H1 (cell line): ENCODE measurements around the gene PNCK. TPM values are rescaled to one million over a fixed set of nuclear protein-coding genes. Genes with fewer than 3 reads are reported as not detected.

Experiments
- CTCF ChIA-PET: fragments of 300-600 bp; sonication (Branson Sonifier 250); formaldehyde crosslinking; loops from one replicate; lab custom pipeline; 2021; ENCODE audit not compliant: partially characterized antibody; lab: Charles Lee
- POLR2A ChIA-PET: fragments of 300-600 bp; sonication (Branson Sonifier 250); formaldehyde crosslinking; loops from one replicate; lab custom pipeline; 2021; ENCODE audit warnings: inconsistent platforms; ENCODE audit not compliant: partially characterized antibody; lab: Charles Lee
- DNase-seq, 2 experiments: peaks; one replicate each; pipeline versions ENCODE4 v3.0.0 to v3.0.0-alpha.2; 2010 to 2022; ENCODE audit warnings: low spot score in 2 of 2, low read depth in 1 of 2, mixed read lengths in 1 of 2
- FAIRE-seq: peaks from 2 replicates; lab custom pipeline; 2011; peaks lifted over from hg19 to GRCh38; lab: Jason Lieb, UNC
- H2AFZ ChIP-seq: 2 replicates; pipeline ENCODE4 v1.8.1; 2012; ENCODE audit warnings: low read length, inconsistent platforms
- H2AK5ac ChIP-seq: 2 replicates; pipeline ENCODE4 v1.6.1; 2013; ENCODE audit warnings: low read depth, low read length
- H2BK120ac ChIP-seq: replicated peaks from 2 replicates; pipeline ENCODE3; 2013; ENCODE audit warnings: low read depth, low read length, inconsistent platforms
- H2BK12ac ChIP-seq: 2 replicates; pipeline ENCODE4 v1.6.1; 2013; ENCODE audit warnings: low read depth, low read length
- H2BK15ac ChIP-seq: 2 replicates; pipeline ENCODE4 v1.6.1; 2013; ENCODE audit warnings: low read length
- H2BK20ac ChIP-seq: 2 replicates; pipeline ENCODE4 v1.6.1; 2013; ENCODE audit warnings: low read length
- H2BK5ac ChIP-seq: 2 replicates; pipeline ENCODE4 v1.6.1; 2013; ENCODE audit warnings: low read depth, low read length
- H3K14ac ChIP-seq: 2 replicates; pipeline ENCODE4 v1.6.1; 2013; ENCODE audit warnings: inconsistent platforms; ENCODE audit not compliant: insufficient read length
- H3K18ac ChIP-seq: 2 replicates; pipeline ENCODE4 v1.6.1; 2013; ENCODE audit warnings: low read length; ENCODE audit errors: extremely low read depth
- H3K23ac ChIP-seq: 2 replicates; pipeline ENCODE4 v1.6.1; 2013; ENCODE audit warnings: inconsistent platforms; ENCODE audit not compliant: insufficient read length
- H3K23me2 ChIP-seq: 2 replicates; pipeline ENCODE4 v1.6.1; 2013; ENCODE audit warnings: low read depth, low read length
- H3K27ac ChIP-seq: 2 replicates; pipeline ENCODE4 v1.6.1; 2011; ENCODE audit warnings: low read depth, low read length, inconsistent platforms
- H3K27me3 ChIP-seq, 4 experiments: replicated peaks in 1 of 4; 1 replicate in 1 of 4; 2 replicates in 3 of 4; pipeline versions ENCODE4 v1.6.1 to v1.8.1; 2011 to 2013; ENCODE audit warnings: low read length in 3 of 4, mild to moderate bottlenecking in 3 of 4, inconsistent platforms in 2 of 4, mixed read lengths in 2 of 4, moderate library complexity in 1 of 4; ENCODE audit not compliant: control insufficient read depth in 3 of 4, insufficient read depth in 3 of 4; ENCODE audit errors: extremely low read depth in 1 of 4
- H3K36me3 ChIP-seq, 4 experiments: 2 replicates each; pipeline versions ENCODE4 v1.6.1 to v1.8.1; 2011 to 2013; ENCODE audit warnings: mild to moderate bottlenecking in 4 of 4, low read length in 3 of 4, moderate library complexity in 2 of 4, control low read depth in 1 of 4, inconsistent platforms in 1 of 4; ENCODE audit not compliant: insufficient read depth in 4 of 4, control insufficient read depth in 2 of 4
- H3K4ac ChIP-seq: replicated peaks from 2 replicates; pipeline ENCODE3; 2013; ENCODE audit warnings: low read length, low read depth, mixed read lengths, inconsistent platforms; ENCODE audit not compliant: insufficient read length
- H3K4me1 ChIP-seq, 4 experiments: replicated peaks in 1 of 4; 1 replicate in 1 of 4; 2 replicates in 3 of 4; pipeline versions ENCODE4 v1.6.1 to v1.8.1; 2011 to 2013; ENCODE audit warnings: low read length in 3 of 4, inconsistent platforms in 2 of 4, mixed read lengths in 1 of 4; ENCODE audit not compliant: insufficient read depth in 4 of 4, control insufficient read depth in 3 of 4
- H3K4me2 ChIP-seq, 2 experiments: 2 replicates each; pipeline versions ENCODE4 v1.6.1 to v1.8.1; 2011 to 2013; ENCODE audit warnings: low read depth in 2 of 2, low read length in 2 of 2, control low read depth in 1 of 2, inconsistent platforms in 1 of 2, mild to moderate bottlenecking in 1 of 2; ENCODE audit not compliant: insufficient read depth in 1 of 2
- H3K4me3 ChIP-seq, 4 experiments: fragments of 200-600, 300-600 bp in 1 of 4; sonication (generic), shearing (Covaris generic), sonication (Bioruptor Twin) in 1 of 4; 2 replicates each; pipeline versions ENCODE4 v1.5.1 to v1.8.1; 2011 to 2016; ENCODE audit warnings: low read length in 4 of 4, low read depth in 3 of 4, control low read depth in 2 of 4, inconsistent platforms in 2 of 4, mild to moderate bottlenecking in 2 of 4, mixed read lengths in 1 of 4, moderate library complexity in 1 of 4; ENCODE audit not compliant: insufficient read depth in 2 of 4; ENCODE audit errors: extremely low read depth in 1 of 4
- H3K56ac ChIP-seq: replicated peaks from 2 replicates; pipeline ENCODE3; 2013; ENCODE audit warnings: low read depth, mild to moderate bottlenecking, mixed read lengths, low read length, inconsistent platforms; ENCODE audit not compliant: insufficient read length
- H3K79me1 ChIP-seq: 2 replicates; pipeline ENCODE4 v1.6.1; 2013; ENCODE audit warnings: low read depth, low read length, control low read depth
- H3K79me2 ChIP-seq, 2 experiments: 2 replicates each; pipeline versions ENCODE4 v1.6.1 to v1.8.1; 2012 to 2013; ENCODE audit warnings: low read length in 2 of 2, mild to moderate bottlenecking in 2 of 2, inconsistent platforms in 1 of 2; ENCODE audit not compliant: insufficient read depth in 2 of 2, control insufficient read depth in 1 of 2
- H3K9ac ChIP-seq, 4 experiments: replicated peaks in 1 of 4; 1 replicate in 1 of 4; 2 replicates in 3 of 4; pipeline versions ENCODE4 v1.6.1 to v1.8.1; 2011 to 2013; ENCODE audit warnings: low read depth in 3 of 4, low read length in 3 of 4, control low read depth in 2 of 4, mild to moderate bottlenecking in 2 of 4, moderate library complexity in 2 of 4, inconsistent platforms in 1 of 4; ENCODE audit errors: extremely low read depth in 1 of 4
- H3K9me3 ChIP-seq, 2 experiments: 2 replicates each; pipeline versions ENCODE4 v1.6.1 to v1.8.1; 2012 to 2013; ENCODE audit warnings: mild to moderate bottlenecking in 2 of 2, moderate library complexity in 2 of 2, control low read depth in 1 of 2, inconsistent platforms in 1 of 2, low read depth in 1 of 2, low read length in 1 of 2, mixed read lengths in 1 of 2; ENCODE audit not compliant: insufficient read depth in 2 of 2
- H4K20me1 ChIP-seq, 2 experiments: replicated peaks in 1 of 2; 2 replicates each; pipeline versions ENCODE3 to v1.8.1; 2011 to 2013; ENCODE audit warnings: inconsistent platforms in 2 of 2, low read length in 2 of 2, mild to moderate bottlenecking in 1 of 2; ENCODE audit not compliant: insufficient read depth in 2 of 2, control insufficient read depth in 1 of 2
- H4K5ac ChIP-seq: 2 replicates; pipeline ENCODE4 v1.6.1; 2013; ENCODE audit warnings: low read length, low read depth, mixed read lengths, inconsistent platforms; ENCODE audit not compliant: insufficient read length
- H4K8ac ChIP-seq: 2 replicates; pipeline ENCODE4 v1.8.0; 2013; ENCODE audit warnings: mild to moderate bottlenecking, moderate library complexity, low read length, inconsistent platforms; ENCODE audit not compliant: insufficient read depth; ENCODE audit errors: extremely low read depth
- H4K91ac ChIP-seq: replicated peaks from 2 replicates; pipeline ENCODE3; 2013; ENCODE audit warnings: low read length, mixed read lengths, inconsistent platforms; ENCODE audit not compliant: insufficient read length
- ASH2L ChIP-seq: fragments of 200-600, 300-600 bp; sonication (generic); IDR thresholded peaks from one replicate; pipeline ENCODE4 v1.7.1; 2017; ENCODE audit warnings: low read length
- BCL11A ChIP-seq, 2 experiments: IDR thresholded peaks; one replicate each; pipeline ENCODE4 v1.6.1; 2011; ENCODE audit warnings: low read depth in 2 of 2, low read length in 2 of 2, mild to moderate bottlenecking in 2 of 2
- EGR1 ChIP-seq: IDR thresholded peaks from 2 replicates; pipeline ENCODE4 v1.6.1; 2011; ENCODE audit warnings: low read depth, low read length, borderline replicate concordance
- EP300 ChIP-seq, 2 experiments: IDR thresholded peaks; 1 replicate in 1 of 2; 2 replicates in 1 of 2; pipeline ENCODE4 v1.6.1; 2011 to 2012; ENCODE audit warnings: low read depth in 2 of 2, low read length in 2 of 2, mild to moderate bottlenecking in 2 of 2, borderline replicate concordance in 1 of 2, inconsistent platforms in 1 of 2, moderate library complexity in 1 of 2
- JUN ChIP-seq: IDR thresholded peaks from 2 replicates; pipeline ENCODE4 v1.6.1; 2011; ENCODE audit warnings: low read depth, mild to moderate bottlenecking, improper control_type of control experiment, low read length
- KDM4A ChIP-seq: IDR thresholded peaks from one replicate; pipeline ENCODE4 v1.7.1; 2012; ENCODE audit warnings: low read depth, mild to moderate bottlenecking, moderate library complexity, low read length, inconsistent platforms; ENCODE audit not compliant: severe bottlenecking
- RFX5 ChIP-seq: IDR thresholded peaks from 2 replicates; pipeline ENCODE4 v1.6.1; 2011; ENCODE audit warnings: low read depth, low read length, improper control_type of control experiment, borderline replicate concordance
- RXRA ChIP-seq: IDR thresholded peaks from 2 replicates; pipeline ENCODE4 v1.6.1; 2011; ENCODE audit warnings: low read depth, mild to moderate bottlenecking, low read length, moderate library complexity; ENCODE audit not compliant: insufficient read depth
- TAF1 ChIP-seq: IDR thresholded peaks from 2 replicates; pipeline ENCODE4 v1.6.1; 2011; ENCODE audit warnings: mild to moderate bottlenecking, low read depth, low read length
- TAF7 ChIP-seq: optimal IDR thresholded peaks from 2 replicates; pipeline ENCODE3; 2011; ENCODE audit warnings: low read depth, mild to moderate bottlenecking, inconsistent platforms, low read length, moderate library complexity, borderline replicate concordance
- WGBS, 2 experiments: shearing (Covaris generic) in 1 of 2; methylation state at CpG; one replicate each; pipeline versions ENCODE4 v1.1.6 to v1.1.7; 2013 to 2015; ENCODE audit warnings: low lambda C conversion rate in 2 of 2, mixed read lengths in 2 of 2, inconsistent platforms in 1 of 2, low coverage in 1 of 2, missing lambda C conversion rate in 1 of 2; ENCODE audit not compliant: insufficient replicate concordance in 2 of 2, insufficient coverage in 1 of 2, insufficient read length in 1 of 2; ENCODE audit errors: extremely low coverage in 1 of 2, missing lambda C conversion rate in 1 of 2; 5-methylcytosine and 5-hydroxymethylcytosine counted together
- polyA plus RNA-seq, 7 experiments: library from polyadenylated mRNA; depleted of rRNA in 3 of 7; stranded (reverse) in 5 of 7; unstranded in 2 of 7; fragments of >200 nt in 5 of 7; fragments of 200-250 nt in 2 of 7; gene quantifications; 1 replicate in 5 of 7; 2 replicates in 1 of 7; 4 replicates in 1 of 7; pipeline versions ENCODE4 v1.2.1 to v1.2.3, GENCODE V29; 2011 to 2013; ENCODE audit warnings: missing spikeins in 2 of 7, mixed read lengths in 2 of 7
- total RNA-seq: library from RNA; stranded (reverse); fragmentation: NEBNext Ultra II Directional; extraction: Animal tissue kit (Norgen Biotek cat#: 25700); gene quantifications from 2 replicates; pipeline ENCODE4 v1.2.1, GENCODE V29; 2021

The PNCK gene
- total and polyA plus RNA-seq, 2 of the 8 experiments (the other 6 are each of a cell fraction or from before 2014, with no cell fraction given), result 6.2 to 6.3 TPM

DNA sequence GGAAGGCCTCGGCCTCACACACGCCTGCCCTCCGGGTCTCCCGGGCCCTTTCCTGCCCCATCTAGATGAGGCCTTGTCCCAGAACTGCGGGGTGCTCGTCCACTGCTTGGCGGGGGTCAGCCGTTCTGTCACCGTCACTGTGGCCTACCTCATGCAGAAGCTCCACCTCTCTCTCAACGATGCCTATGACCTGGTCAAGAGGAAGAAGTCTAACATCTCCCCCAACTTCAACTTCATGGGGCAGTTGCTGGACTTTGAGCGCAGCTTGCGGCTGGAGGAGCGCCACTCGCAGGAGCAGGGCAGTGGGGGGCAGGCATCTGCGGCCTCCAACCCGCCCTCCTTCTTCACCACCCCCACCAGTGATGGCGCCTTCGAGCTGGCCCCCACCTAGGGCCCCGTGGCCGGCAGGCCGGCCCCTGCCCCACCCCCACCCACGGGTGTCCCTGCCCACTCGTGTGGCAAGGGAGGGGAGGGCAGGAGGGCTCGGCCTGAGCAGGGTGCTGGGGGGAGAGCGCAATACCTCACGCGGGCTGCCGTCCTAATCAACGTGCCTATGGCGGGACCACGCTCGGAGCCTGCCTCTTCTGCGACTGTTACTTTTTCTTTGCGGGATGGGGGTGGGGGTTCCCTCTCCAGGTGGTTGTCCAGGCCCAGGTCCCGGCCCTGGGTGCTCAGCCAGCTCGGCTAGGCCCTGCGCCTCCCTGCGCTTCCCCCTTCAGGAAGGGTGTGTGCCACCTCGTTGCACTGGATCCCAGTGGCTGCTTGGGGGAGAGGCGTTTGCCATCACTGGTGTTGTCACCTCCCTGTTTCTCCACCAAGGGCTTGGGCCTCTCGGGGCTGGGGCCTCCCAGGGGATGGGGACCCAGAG, 23.5 kb downstream of the PNCK start:
- FAIRE-seq (no peak), DNase-seq (no peak)
- WGBS, 2 experiments, result 60% methylated on average over 4 of the region's 41 CpGs; no CpG with 5 or more reads in 1 of the 2 experiments
- Histone ChIP-seq H2BK20ac (no peak overlapping the region), H2BK120ac (no peak overlapping the region), H3K27ac (no peak overlapping the region), H3K9me3 (no peaks in the 10 kb centered on the region), H3K18ac (no peak overlapping the region), H3K23me2 (no peaks in the 10 kb centered on the region; the same call in 1 of the 2 replicates), H3K79me2 (no peaks in the 10 kb centered on the region), H3K36me3 (peaks cover 0 to 4% (median 0%) of the 10 kb centered on the region in 4 experiments; a peak in 1 of 8 replicates), H2AK5ac (no peak overlapping the region), H3K56ac (no peak overlapping the region), H3K79me1 (no peaks in the 10 kb centered on the region), H3K4me2 (no peak overlapping the region), H4K8ac (no peak overlapping the region), H3K27me3 (peaks cover 40 to 43% (median 42%) of the 10 kb centered on the region in 4 experiments), H3K4me1 (peaks cover 0 to 10% (median under 1%) of the 10 kb centered on the region in 4 experiments; a peak in 3 of 7 replicates), H4K5ac (no peak overlapping the region), H3K9ac (no peak overlapping the region), H4K91ac (no peak overlapping the region), H2BK12ac (no peak overlapping the region), H4K20me1 (peaks cover 0 to 10% of the 10 kb centered on the region in 2 experiments), H3K4me3 (no peak overlapping the region), H2BK15ac (no peak overlapping the region), H3K14ac (no peak overlapping the region), H3K23ac (no peak overlapping the region), H2AFZ (no peak overlapping the region), H3K4ac (no peak overlapping the region), H2BK5ac (no peak overlapping the region)
- TF ChIP-seq EGR1 (no peak), JUN (no peak), ASH2L (no peak), RFX5 (no peak), EP300 (IDR thresholded peaks at IDR 0.05; ENCODE audit: borderline replicate concordance in 1 of 2, low read depth in 2 of 2, low read length in 2 of 2) (no peak), TAF1 (no peak), RXRA (no peak), BCL11A (IDR thresholded peaks at IDR 0.05; ENCODE audit: low read depth in 2 of 2, low read length in 2 of 2) (no peak), KDM4A (no peak), TAF7 (no peak)
- ChIA-PET POLR2A (interaction anchor here (0.9 kb wide), 1 partner anchor 27 kb away, joined by 3 read pairs; no protein-coding TSS in a partner anchor), CTCF (interaction anchor here (0.9 to 28.7 kb wide), 15 partner anchors 5 to 209 kb away, joined by 3 to 408 read pairs (median 9); partner anchors contain the start of gene DUSP9)
